ENCODE data around the gene MED13L.

MED13L gene

DNA sequence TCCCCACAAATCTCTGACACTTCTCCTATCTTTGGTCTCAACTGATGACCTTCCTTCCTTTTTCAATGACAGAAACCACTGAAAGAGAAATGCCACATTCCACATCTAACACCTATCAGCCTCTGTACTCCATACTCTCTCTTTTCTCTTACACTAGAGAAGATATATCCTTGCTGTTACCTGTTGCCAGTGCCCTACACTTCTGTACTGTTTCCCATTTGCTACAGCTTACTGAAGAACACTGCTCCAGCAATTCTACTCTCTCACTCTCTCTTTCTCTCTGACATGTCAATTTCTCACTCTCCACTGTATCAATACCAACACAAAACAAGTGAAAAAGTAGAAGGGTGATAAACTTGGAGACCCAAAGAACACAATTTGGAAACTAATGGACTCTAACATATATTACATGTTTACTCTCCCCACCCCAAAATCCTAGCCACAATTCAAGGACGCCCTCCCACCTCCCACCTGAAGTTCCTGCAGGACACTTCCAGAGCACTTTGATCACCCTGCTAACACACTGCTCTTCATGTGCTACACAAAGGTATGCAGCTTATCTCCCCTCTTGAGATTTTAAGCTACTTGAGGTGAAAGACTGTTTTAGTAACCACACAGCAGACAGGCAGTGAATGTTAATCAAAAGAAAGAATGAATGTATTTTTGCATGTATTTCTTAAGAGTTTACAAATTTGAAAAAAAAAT lies 95.0 kb downstream of the MED13L start:
- no peak for DNase-seq (ENCODE audit: low spot score)

GRCh38 chr12:116180448-116180847 lies 97.0 kb downstream of the MED13L start:
- DNase-seq (ENCODE audit: low spot score) = no peak

GRCh38 chr12:116179384-116179783 lies 98.1 kb downstream of the MED13L start:
- DNase-seq (ENCODE audit: low spot score) = no peak

DNA sequence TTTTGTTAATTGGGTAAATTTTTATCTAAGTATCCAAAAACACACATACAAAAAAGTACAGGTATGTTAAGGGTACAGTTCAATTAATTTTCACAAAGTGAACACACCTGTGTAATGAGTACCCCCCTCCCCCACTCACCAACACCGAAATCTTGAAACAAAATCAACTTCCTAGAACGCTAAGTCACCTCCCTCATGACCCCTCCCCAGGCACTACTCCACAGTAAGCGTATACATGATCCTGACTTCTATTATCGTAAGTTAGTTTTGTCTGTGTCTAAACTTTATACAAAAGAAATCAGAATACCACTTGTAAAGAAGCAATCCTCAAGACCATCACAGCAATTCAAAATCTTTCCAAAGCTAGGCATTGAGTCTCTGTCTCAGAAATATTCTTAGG lies 100.5 kb downstream of the MED13L start:
- DNase-seq (ENCODE audit: low spot score) = no peak

GRCh38 chr12:116174904-116175303 lies 102.6 kb downstream of the MED13L start:
- no peak for DNase-seq (ENCODE audit: low spot score)

- no peak for DNase-seq (ENCODE audit: low spot score)
Observed at GRCh38 chr12:116174006-116174405, 103.5 kb downstream of the MED13L start.

- DNase-seq (ENCODE audit: low spot score) = peak; percentile 75
Observed at GRCh38 chr12:116172224-116172849, 105.2 kb downstream of the MED13L start.

DNA sequence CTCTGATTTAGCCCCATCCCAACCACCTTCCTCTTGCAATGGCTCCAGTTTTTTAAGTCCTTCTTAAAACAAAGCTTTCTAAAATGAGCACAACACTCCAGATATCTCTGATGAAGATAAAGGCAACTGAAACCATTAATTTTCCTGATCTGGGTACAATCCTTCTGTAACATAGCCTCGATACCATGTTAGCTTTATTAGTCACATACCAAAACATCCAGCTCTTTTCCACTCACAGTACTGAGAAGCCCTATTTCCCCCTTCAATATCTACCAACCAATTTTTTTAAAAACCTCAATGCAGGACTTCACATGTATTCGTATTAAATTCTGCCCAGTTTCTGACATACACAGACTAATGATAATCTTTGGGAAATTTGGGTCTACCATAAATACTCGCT lies 105.9 kb downstream of the MED13L start:
- DNase-seq (ENCODE audit: low spot score) = no peak

- no peak for DNase-seq (ENCODE audit: low spot score)
Observed at GRCh38 chr12:116169071-116169470, 108.4 kb downstream of the MED13L start.

DNA sequence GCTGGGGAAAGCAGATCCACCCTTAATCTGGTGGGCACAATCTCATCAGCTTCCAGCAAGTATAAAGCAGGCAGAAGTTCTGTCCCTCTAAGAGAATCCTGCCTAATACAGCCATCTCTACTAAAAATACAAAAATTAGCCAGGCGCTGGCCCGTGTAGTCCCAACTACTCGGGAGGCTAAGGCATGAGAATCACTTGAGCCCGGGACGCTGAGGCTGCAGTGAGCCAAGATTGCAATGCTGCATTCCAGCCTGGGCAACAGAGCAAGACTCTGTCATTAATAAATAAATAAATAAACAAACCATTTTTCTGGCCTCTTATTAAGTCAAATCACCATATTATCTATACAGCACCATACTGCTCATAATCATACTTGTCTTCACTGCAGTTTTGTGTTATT lies 111.2 kb downstream of the MED13L start:
- no peak for DNase-seq (ENCODE audit: low spot score)

- no peak for DNase-seq (ENCODE audit: low spot score)
Observed at GRCh38 chr12:116165036-116165425, 112.5 kb downstream of the MED13L start.

DNA sequence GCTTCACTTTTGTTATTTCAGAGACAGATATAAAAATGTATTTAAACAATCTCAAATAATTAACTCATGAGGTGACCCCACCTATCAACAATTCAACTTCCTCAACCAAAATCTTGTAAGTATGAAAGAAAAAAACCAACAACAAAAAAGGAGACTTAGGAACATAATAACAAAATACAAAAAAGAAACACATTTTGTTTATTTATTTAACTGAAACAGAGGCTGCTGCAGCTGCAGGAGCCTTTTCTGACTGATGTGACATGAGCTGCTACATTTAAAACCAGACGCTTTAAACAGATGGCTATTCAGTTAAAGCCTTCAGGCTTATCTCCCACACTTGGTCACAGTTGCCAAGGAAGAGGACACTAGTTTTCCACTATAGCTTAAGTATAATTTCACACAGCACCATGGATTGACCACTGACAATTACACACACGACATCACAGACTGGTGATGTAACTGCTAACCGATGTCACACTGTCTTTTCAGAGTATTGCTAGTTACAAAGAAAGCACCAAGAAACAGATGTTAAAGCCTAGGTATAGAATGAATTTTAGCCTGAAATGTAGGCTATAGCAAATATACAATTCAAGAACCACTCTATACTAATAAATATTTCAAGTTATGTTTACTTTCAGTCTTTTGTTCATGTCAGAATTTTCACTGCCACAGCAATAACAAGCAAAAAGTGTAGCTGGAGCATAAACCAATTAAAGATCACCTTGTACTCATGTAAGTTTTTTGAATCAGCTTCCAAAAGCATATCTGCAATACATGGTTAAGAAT lies 113.0 kb downstream of the MED13L start:
- DNase-seq (ENCODE audit: low spot score) = no peak

GRCh38 chr12:116162071-116162470 lies 115.4 kb downstream of the MED13L start:
- no peak for DNase-seq (ENCODE audit: low spot score)

DNA sequence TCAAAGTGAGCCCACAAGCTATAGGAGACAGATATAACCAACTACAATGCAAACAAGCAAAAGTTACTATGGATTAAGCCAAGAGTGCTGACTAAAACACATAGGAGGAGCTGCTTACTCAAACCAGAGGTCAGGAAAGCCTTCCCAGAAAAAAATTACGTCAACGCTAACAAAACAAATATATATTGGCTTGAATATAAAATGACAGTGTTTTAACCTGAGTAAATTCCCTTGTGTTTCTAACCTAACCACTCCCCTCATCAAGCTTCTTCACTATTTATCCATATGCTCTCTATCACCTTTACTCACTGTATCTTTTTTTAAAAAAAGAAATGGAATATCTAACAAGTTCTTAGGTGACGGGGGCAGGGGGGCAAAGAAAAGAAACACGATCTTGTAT lies 115.9 kb downstream of the MED13L start:
- no peak for DNase-seq (ENCODE audit: low spot score)

GRCh38 chr12:116160883-116161458 lies 116.5 kb downstream of the MED13L start:
- DNase-seq (ENCODE audit: low spot score) = no peak

DNA sequence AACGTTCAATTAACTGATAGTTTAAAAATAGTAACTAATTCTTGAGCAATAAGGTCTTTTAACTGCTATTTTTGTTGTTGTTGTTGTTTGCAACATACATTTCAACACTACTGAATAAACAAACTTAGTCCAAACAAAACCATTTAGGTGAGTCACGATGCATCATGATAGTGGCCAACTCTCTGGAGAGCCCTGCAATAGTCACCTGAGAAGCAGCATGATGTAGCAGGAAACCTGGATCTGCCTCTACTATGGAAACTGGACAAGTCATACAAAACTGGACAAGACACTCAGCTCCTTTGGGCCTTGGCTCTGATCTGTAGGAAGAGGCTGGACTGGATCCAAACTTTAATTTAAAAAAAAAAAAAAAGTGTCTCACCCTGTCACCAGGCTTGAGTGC lies 117.3 kb downstream of the MED13L start:
- DNase-seq (ENCODE audit: low spot score) = no peak

- DNase-seq (ENCODE audit: low spot score) = no peak
Observed at GRCh38 chr12:116159593-116160200, 117.8 kb downstream of the MED13L start.

DNA sequence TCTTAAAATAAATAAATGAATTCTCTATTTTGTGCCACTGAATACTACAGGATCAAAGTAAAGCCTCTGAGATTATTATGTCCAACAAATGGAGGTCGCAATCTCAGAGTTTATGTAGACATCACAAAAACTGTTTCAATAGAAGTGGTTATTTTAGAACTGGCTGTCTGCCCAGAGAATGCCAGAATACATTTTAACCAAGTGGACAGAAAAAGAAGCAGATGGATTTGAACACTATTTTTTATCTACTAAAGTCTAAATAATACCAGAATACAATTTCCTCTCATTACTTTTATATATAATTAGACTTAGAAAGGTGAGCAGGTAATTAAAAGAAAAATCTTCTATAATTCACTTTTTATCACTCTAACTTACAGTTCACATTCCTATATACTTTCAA lies 118.3 kb downstream of the MED13L start:
- no peak for DNase-seq (ENCODE audit: low spot score)

DNA sequence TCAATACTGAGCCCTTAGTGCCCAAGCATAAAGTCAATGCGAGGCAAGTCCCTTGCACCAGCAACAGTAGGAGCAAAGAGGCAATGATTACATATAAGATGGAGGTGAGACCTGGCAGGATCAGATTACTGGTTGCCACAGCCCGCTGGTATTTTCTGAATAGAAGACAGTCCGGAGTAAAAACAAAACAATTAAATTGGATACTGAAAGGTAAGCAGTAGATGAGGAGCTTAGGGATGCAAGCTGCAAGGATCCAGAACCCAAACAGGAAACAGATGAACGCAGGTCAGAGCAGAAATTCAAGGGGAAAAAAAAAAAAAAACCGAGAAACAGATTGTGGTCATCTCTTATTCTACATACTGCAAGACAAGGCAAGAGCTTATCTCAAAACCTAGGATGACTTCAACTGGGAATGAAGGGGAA lies 119.6 kb downstream of the MED13L start:
- DNase-seq (ENCODE audit: low spot score) = no peak

DNA sequence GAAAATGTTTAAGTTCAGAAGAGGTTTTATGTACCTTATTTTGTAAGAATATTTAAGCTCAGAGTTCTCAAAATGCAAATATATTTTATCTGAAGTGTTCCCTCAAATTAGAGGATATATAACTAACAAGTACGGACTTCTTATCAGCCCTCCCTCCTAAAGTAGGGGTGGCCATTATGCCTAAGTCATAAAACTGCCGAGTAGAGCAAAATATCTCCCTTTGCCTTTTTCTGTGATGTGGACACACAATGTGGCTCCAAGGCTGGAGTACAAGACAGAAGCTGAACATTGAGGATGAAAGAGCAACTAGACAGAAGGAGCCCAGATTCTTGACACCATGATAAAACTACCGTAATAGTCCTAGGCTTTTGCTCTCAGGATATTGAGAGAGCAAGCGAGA lies 120.9 kb downstream of the MED13L start:
- no peak for DNase-seq (ENCODE audit: low spot score)

GRCh38 chr12:116155383-116155782 lies 122.1 kb downstream of the MED13L start:
- no peak for DNase-seq (ENCODE audit: low spot score)

DNA sequence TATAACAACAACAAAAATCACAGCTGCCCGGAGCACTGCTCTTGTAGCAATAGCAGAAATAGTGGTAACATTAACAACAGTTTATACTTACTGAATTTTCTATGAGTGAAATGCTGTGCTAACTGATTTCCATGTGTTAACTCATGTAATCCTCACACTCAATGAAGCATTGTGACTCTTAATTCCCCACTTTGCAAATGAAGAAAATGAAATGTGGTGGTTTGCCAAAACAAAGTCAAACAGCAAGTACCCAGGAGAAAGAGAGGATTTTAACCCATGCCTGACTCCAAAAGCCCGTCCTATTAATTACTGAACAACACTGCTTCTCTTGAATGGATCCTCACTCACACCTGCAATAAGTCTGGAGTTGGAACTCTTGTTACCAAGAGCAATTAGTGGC lies 123.5 kb downstream of the MED13L start:
- no peak for DNase-seq (ENCODE audit: low spot score)
